Esophagus (tissue), 2 donors: ENCODE results near the gene TM9SF1. TPM values are rescaled to one million over a fixed set of nuclear protein-coding genes. Genes with fewer than 3 reads are reported as not detected.

ENCODE experiments used
- H3K27ac ChIP-seq, 2 donors: one replicate each; pipeline ENCODE4 v1.5.1; 2013; ENCODE audit warnings: low read depth in 2 of 2, mild to moderate bottlenecking in 2 of 2, inconsistent platforms in 1 of 2, low read length in 1 of 2, moderate library complexity in 1 of 2
- H3K27me3 ChIP-seq, 2 donors: one replicate each; pipeline ENCODE4 v1.6.1; 2013; ENCODE audit warnings: low read length in 2 of 2, control low read depth in 1 of 2, mild to moderate bottlenecking in 1 of 2; ENCODE audit not compliant: insufficient read depth in 2 of 2, control insufficient read depth in 1 of 2
- H3K36me3 ChIP-seq, 2 donors: one replicate each; pipeline ENCODE4 v1.6.1; 2013; ENCODE audit warnings: low read length in 1 of 2; ENCODE audit not compliant: control insufficient read depth in 2 of 2, insufficient read depth in 2 of 2
- H3K4me1 ChIP-seq, 2 donors: one replicate each; pipeline ENCODE4 v1.6.1; 2013; ENCODE audit warnings: low read length in 1 of 2; ENCODE audit not compliant: control insufficient read depth in 2 of 2, insufficient read depth in 2 of 2
- H3K4me3 ChIP-seq, 2 donors: one replicate each; pipeline ENCODE4 v1.5.1; 2013; ENCODE audit warnings: low read length in 2 of 2, mild to moderate bottlenecking in 2 of 2, low read depth in 1 of 2, moderate library complexity in 1 of 2
- H3K9me3 ChIP-seq, 2 donors: one replicate each; pipeline ENCODE4 v1.6.1; 2013; ENCODE audit warnings: mild to moderate bottlenecking in 2 of 2, low read depth in 1 of 2, low read length in 1 of 2, moderate library complexity in 1 of 2; ENCODE audit not compliant: control insufficient read depth in 2 of 2, insufficient read depth in 1 of 2
- WGBS, 2 donors: extraction: QIAGEN DNeasy Blood & Tissue Kit; methylation state at CpG; one replicate each; pipeline ENCODE4 v1.1.7; 2013; 5-methylcytosine and 5-hydroxymethylcytosine counted together
- polyA plus RNA-seq, 2 donors: library from polyadenylated mRNA; stranded (reverse); fragments of 200-250 nt; gene quantifications; one replicate each; pipeline ENCODE4 v1.2.3, GENCODE V29; 2013
- donor health status: healthy with polysubstance abuse.
- donor health status: Bipolar disorder and iron deficiency.

Gene TM9SF1
- polyA plus RNA-seq, 2 donors = 10.0 to 25.8 TPM

DNA sequence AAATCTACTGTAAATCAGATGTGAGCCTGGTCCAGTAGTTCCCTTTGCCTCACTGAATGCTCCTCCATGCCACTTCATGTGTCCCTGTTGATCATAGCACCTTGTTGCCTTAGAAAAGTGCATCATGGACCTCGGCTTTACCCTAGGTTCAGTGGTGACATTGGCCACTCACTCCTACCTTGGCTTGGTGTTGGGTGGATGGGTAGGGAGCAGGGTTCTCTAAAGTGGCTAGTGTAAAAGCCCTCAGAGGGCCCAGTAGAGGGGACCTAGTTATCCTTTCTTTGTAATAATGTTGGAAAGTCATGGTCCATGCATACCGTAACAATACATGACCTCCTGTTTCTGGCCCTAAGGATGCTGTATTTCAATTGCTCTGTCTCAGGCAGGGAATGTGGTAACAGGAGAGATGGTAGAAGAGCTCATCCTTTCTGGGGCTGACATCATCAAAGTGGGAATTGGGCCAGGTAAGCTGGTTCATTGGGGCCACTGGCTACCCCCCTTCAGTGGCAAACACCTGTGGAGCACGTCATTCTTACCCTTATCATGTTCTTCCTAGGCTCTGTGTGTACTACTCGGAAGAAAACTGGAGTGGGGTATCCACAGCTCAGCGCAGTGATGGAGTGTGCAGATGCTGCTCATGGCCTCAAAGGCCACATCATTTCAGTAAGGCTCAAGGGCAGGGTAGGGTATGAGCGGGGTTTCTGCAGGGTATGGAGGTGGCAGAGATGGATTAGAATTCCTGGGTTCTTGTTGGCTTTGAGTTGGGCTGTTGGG, 41.6 kb upstream of the TM9SF1 start:
- H3K4me1 ChIP-seq = peaks cover 2 to 13% of the 10 kb centered on the region in 2 donors
- H3K4me3 ChIP-seq = no peak overlapping the region
- 93% methylated on average over 6 of the region's 6 CpGs for WGBS, 2 donors
- no peaks in the 10 kb centered on the region for H3K9me3 ChIP-seq
- peaks cover 25 to 40% of the 10 kb centered on the region in 2 donors for H3K36me3 ChIP-seq
- H3K27ac ChIP-seq = peak overlapping the region in 1 of 2 donors; percentile 60
- H3K27me3 ChIP-seq = no peaks in the 10 kb centered on the region

DNA sequence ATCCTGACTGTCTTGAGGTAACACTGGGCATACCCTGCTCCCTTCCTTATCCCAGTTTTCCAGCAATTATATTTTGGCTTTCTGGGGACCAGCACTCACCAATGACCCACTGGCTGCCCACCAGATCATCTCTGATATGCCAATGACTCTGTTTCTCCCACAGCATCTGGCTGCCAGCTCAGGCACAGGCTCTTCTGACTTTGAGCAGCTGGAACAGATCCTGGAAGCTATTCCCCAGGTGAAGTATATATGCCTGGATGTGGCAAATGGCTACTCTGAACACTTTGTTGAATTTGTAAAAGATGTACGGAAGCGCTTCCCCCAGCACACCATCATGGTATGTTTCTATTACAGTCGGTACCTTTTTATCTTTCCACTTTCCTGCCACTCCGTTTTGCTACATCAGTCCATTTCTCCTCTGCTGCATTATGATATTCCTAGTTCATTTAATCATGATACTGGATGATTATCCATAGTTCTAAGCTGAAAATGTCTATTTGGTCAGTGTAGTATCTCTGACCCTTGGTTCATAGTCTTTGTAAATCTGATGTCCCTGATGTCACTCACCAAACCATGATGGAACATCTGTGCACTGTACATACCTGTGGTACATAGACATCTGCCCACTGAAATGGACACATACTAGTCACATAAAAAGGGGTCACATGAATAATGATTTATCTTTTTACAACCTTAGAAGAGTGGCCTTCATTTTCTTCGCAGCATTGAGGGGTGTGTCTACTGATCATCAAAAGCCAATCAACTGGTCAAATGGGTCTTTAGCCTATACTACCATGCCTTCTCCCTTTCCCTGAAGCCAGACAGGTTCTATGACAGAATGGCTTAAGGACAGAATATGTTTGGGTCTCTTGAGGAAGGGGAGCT, 40.8 kb upstream of the TM9SF1 start:
- peaks cover 2 to 16% of the 10 kb centered on the region in 2 donors for H3K4me1 ChIP-seq
- H3K36me3 ChIP-seq = peaks cover 25 to 40% of the 10 kb centered on the region in 2 donors
- peak overlapping the region in 1 of 2 donors; percentile 29 for H3K27ac ChIP-seq
- H3K27me3 ChIP-seq = no peaks in the 10 kb centered on the region
- 91 to 93% methylated on average over 5 of the region's 5 CpGs for WGBS, 2 donors
- H3K9me3 ChIP-seq = no peaks in the 10 kb centered on the region
- no peak overlapping the region for H3K4me3 ChIP-seq

DNA sequence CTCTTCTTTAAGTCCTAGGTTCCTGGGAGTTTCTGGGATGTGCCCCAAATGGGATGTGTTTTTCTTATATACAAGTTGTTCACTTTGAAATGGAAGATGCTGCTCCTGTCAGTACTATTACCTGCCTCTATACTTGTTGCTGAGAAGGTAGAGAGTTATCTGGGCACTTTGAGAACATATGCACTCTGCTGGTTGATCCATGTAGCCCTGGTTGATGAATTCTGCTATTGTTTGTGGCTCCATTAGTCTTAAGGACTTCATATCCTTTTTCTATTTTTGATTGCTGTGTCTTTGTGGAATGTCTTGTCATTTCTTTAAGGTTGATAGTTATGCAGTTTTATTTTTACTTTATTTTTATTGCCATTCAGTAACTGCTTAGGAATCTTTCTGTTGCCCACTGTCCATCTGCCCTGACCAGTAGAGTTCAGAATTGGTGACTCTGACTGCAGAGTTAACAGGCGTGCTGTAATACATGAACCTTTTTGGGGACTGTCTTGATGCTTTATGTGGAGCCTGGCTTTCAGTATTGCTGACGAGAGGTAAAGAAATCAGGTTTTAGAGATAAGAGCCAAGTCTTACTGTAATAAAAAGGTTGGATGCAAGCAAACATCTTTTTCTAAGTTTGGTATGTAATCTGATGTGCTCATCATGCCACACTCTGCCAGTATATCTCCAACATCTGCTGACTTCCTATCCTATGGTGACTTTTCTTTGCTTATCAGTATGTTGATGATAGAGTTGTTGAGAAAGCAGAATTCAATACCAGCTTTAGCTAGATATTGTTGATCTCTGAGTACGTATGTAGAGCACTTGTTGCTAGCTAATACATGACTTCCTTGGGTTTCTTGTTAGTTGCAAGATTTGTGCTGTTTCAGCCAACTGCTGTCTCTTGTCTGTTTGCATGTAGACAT, 39.1 kb upstream of the TM9SF1 start:
- Histone ChIP-seq H3K27me3 (no peaks in the 10 kb centered on the region), H3K4me1 (peaks cover 2 to 8% of the 10 kb centered on the region in 2 donors), H3K27ac (no peak overlapping the region), H3K9me3 (no peaks in the 10 kb centered on the region), H3K4me3 (no peak overlapping the region), H3K36me3 (peaks cover 14 to 25% of the 10 kb centered on the region in 2 donors)
- WGBS, 2 donors = 82 to 89% methylated on average over 3 of the region's 3 CpGs

DNA sequence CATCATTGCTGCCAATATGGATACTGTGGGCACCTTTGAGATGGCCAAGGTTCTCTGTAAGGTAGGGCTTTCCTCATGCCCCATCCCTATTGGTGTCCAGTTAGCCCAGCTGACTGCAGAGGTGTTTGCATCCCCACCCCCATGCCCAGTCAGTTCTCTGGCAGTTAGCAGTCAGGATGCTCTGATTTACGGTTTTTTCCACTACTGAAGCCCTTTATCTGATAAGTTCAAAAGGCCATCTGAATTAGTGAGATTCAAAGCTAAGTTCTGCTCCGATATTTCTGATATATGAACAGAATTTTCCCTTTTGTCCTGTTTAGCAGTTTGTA, 38.3 kb upstream of the TM9SF1 start:
- H3K4me3 ChIP-seq = peak overlapping the region; percentile 82
- WGBS, 2 donors = 64 to 71% methylated on average over 2 of the region's 2 CpGs
- H3K4me1 ChIP-seq = peaks cover 0 to 8% of the 10 kb centered on the region in 2 donors

DNA sequence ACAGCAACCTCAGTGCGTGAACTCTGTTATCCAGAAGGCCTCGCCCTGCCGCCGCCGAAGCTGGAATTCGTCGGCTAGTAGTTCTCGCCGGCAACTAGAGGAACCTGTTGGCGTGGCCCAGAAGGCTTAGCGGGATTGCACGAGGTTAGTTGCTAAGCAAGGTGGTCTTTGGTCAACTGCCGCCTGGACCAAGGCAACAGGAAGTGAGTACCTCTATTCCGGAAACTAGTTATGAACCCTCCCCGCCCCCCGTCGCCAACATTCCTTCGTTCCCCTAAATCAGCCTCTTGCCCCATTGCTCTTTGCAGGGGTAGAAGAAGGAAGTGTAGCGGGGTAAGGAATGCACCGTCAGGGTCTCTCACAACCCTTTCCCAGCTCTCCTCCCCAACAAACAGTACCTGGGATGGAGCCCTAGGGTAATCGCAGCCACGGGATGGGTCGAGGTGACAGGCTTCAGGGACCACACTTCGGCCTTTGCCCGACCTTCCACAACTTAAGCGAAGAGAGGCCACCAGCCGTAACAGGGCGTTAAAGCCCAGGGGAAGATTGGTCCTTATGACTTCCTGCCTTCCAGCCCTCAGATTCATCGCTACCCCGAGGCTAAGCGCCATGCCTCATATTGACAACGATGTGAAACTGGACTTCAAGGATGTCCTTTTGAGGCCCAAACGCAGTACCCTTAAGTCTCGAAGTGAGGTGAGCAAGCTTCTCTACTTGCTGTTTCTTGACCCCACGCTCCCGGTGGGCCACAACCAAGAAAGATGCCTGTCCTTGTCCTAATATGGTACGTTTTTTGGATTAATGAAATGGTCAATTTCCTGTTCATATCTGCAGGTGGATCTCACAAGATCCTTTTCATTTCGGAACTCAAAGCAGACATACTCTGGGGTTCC, 37.6 kb upstream of the TM9SF1 start, which contains the start of gene GMPR2:
Gene GMPR2 (plus strand): TSS at position 285 of the 893 bp plus-strand sequence. CDS start 325 bp downstream, at position 610.
- WGBS, 2 donors = 3 to 4% methylated on average over 38 of the region's 38 CpGs
- H3K27ac ChIP-seq = peak within 1 kb of the TSS; percentile 96 to 97

More for the DNA sequence above, 38.3 kb upstream of the TM9SF1 start:
- Histone ChIP-seq H3K27me3 (no peaks in the 10 kb centered on the region), H3K36me3 (peaks cover 14 to 22% of the 10 kb centered on the region in 2 donors), H3K27ac (peak overlapping the region; percentile 48 to 96), H3K9me3 (no peaks in the 10 kb centered on the region)

DNA sequence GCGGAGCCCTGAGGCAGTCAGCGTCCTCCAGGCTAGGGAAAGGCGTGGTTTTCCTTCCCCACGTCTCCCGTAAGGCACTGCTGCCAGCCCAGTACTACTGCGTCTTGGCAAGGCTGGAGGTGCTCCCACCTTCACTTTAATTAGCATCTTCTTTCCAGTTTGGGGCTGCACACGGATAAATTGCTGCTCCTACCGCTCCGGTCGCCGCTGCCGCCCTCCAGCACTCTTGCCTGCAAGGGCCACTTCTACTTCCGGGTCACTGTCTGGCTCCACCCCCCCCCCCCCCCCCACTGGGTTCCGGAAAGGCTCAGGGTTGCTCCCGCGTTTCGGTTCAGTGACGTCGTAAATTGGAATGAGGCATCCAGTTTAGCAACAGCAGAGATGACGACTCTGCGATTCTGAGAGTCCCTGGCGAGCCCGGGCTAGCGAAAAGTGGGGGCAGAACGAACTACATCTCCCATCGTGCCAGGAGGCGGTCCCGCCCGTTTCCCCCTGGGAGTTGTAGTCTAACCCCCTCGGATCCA, 36.9 kb upstream of the TM9SF1 start, which contains the start of gene NEDD8:
Gene NEDD8 (minus strand): TSS at position 247 of the 524 bp plus-strand sequence. CDS start 100 bp downstream, at position 147.
- 0% methylated on average over 28 to 30 of the region's 30 CpGs for WGBS, 2 donors
- Histone ChIP-seq H3K27ac (peak within 1 kb of the TSS; percentile 96 to 97), H3K4me1 (peaks cover 0 to 8% of the 10 kb centered on the region in 2 donors), H3K36me3 (peaks cover 8 to 13% of the 10 kb centered on the region in 2 donors), H3K27me3 (no peaks in the 10 kb centered on the region), H3K4me3 (peak within 1 kb of the TSS; percentile 82), H3K9me3 (no peaks in the 10 kb centered on the region)

More for the DNA sequence above, 37.6 kb upstream of the TM9SF1 start, which contains the start of gene GMPR2:
- no peaks in the 10 kb centered on the region for H3K27me3 ChIP-seq
- H3K4me3 ChIP-seq = peak within 1 kb of the TSS; percentile 82
- peaks cover 0 to 8% of the 10 kb centered on the region in 2 donors for H3K4me1 ChIP-seq
- H3K36me3 ChIP-seq = peaks cover 11 to 19% of the 10 kb centered on the region in 2 donors
- H3K9me3 ChIP-seq = no peaks in the 10 kb centered on the region

DNA sequence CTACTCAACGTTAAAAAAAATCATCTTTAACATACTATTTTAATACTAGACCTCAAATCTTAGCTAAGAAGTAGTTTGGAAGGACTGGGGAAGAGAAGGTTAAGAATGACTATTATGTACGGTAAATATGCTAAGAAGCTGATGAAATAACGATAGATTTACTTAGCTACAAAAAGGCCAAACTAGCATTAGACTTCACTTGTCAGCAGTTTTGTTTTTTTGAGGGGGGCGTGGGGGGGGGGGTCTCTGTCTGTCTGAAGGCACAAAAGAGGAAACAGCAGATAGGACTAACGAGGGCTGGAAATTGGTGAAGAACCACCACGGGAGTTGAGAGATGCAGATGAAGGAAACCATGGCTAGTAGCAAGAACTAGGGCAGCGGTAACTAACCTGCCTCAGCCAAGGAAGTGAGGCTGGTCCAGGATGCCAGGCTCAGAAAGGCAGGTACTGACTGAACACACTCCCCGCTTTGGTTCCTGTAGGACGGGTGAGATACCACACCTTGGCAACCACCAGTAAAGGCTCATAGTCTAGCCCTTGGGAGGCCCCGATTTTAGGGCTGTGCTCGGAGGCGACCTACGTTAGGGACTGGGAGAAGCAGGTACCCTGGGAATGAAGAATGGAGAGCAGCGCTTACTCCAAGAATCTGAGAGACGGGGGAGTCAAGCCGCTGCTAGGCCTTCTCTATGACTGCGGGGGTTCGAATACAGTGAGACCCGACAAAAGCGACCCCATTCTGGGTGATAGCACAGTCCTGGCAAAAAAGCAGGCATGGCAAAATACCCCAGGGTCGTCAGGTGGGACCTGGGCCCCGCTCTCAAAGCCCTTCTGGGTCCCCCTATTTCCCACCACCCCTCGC, 36.3 kb upstream of the TM9SF1 start:
- H3K36me3 ChIP-seq = peaks cover 4 to 6% of the 10 kb centered on the region in 2 donors
- H3K9me3 ChIP-seq = no peaks in the 10 kb centered on the region
- no peaks in the 10 kb centered on the region for H3K27me3 ChIP-seq
- H3K27ac ChIP-seq = peak overlapping the region; percentile 96 to 97
- peaks cover 0 to 7% of the 10 kb centered on the region in 2 donors for H3K4me1 ChIP-seq
- 9% methylated on average over 23 of the region's 23 CpGs for WGBS, 2 donors
- H3K4me3 ChIP-seq = peak overlapping the region; percentile 82
